OCI-LY1 (cell line): ENCODE measurements around the gene ABHD16A.

Source experiments
- H2AFZ ChIP-seq: fragments of 200-600 bp; sonication (generic), shearing (Covaris generic); 2 replicates; pipeline ENCODE4 v1.6.0; 2014; ENCODE audit warnings: antibody characterized with exemption, mild to moderate bottlenecking, low read length
- H3F3A ChIP-seq: fragments of 200-600 bp; sonication (generic), shearing (Covaris generic); 2 replicates; pipeline ENCODE4 v1.6.0; 2014; ENCODE audit warnings: mild to moderate bottlenecking, antibody characterized with exemption, low read length, moderate library complexity; ENCODE audit not compliant: insufficient read depth
- H3K27ac ChIP-seq: fragments of 200-600 bp; sonication (generic); 2 replicates; pipeline ENCODE4 v1.5.1; 2014; ENCODE audit warnings: low read length, mixed run types, mild to moderate bottlenecking, low read depth; ENCODE audit not compliant: poor library complexity, severe bottlenecking
- H3K27me3 ChIP-seq: fragments of 200-600 bp; sonication (generic); 2 replicates; pipeline ENCODE4 v1.6.0; 2014; ENCODE audit warnings: antibody characterized with exemption, mild to moderate bottlenecking, low read length, moderate library complexity; ENCODE audit not compliant: insufficient read depth
- H3K36me3 ChIP-seq: fragments of 200-600 bp; sonication (generic); 2 replicates; pipeline ENCODE4 v1.6.1; 2014; ENCODE audit warnings: mild to moderate bottlenecking, antibody characterized with exemption, low read length, moderate library complexity, mixed read lengths; ENCODE audit not compliant: insufficient read depth
- H3K4me1 ChIP-seq: fragments of 200-600 bp; sonication (generic); 2 replicates; pipeline ENCODE4 v1.5.1; 2014; ENCODE audit warnings: mild to moderate bottlenecking, low read length, moderate library complexity; ENCODE audit not compliant: insufficient read depth, severe bottlenecking
- H3K4me2 ChIP-seq: fragments of 200-600 bp; sonication (generic), shearing (Covaris generic); 2 replicates; pipeline ENCODE4 v1.6.1; 2014; ENCODE audit warnings: low read length
- H3K4me3 ChIP-seq: fragments of 200-600 bp; sonication (generic); 2 replicates; pipeline ENCODE4 v1.5.1; 2014; ENCODE audit warnings: low read length, low read depth, mild to moderate bottlenecking, mixed read lengths; ENCODE audit not compliant: poor library complexity, severe bottlenecking
- H3K79me2 ChIP-seq: fragments of 200-600 bp; shearing (Covaris generic); 2 replicates; pipeline ENCODE4 v1.6.1; 2016; ENCODE audit warnings: mixed run types, low read length, mixed read lengths; ENCODE audit not compliant: insufficient read depth
- H3K9ac ChIP-seq: fragments of 200-600 bp; sonication (generic), shearing (Covaris generic); 2 replicates; pipeline ENCODE4 v1.6.1; 2014; ENCODE audit warnings: mild to moderate bottlenecking, low read length, mixed read lengths
- H3K9me2 ChIP-seq: fragments of 200-600 bp; sonication (generic), shearing (Covaris generic); 2 replicates; pipeline ENCODE4 v1.6.1; 2014; ENCODE audit warnings: low read depth, mild to moderate bottlenecking, low read length, mixed read lengths
- H3K9me3 ChIP-seq: fragments of 200-600 bp; shearing (Covaris generic); 2 replicates; pipeline ENCODE4 v1.6.1; 2014; ENCODE audit warnings: low read length, mixed read lengths
- H4K20me1 ChIP-seq: fragments of 200-600 bp; sonication (generic), shearing (Covaris generic); 2 replicates; pipeline ENCODE4 v1.6.0; 2016; ENCODE audit warnings: mild to moderate bottlenecking, low read length; ENCODE audit not compliant: insufficient read depth
- EZH2 ChIP-seq: fragments of 200-600 bp; sonication (generic), shearing (Covaris generic); IDR thresholded peaks from 2 replicates; pipeline ENCODE4 v1.8.0; 2017; ENCODE audit warnings: borderline replicate concordance, mixed run types, mild to moderate bottlenecking, antibody characterized with exemption, low read length, moderate library complexity, mixed read lengths
- TF ChIP-seq, protein P1 (sequence below): fragments of 200-600 bp; sonication (generic), shearing (Covaris generic); IDR thresholded peaks from 2 replicates; pipeline ENCODE4 v1.5.1; 2017; ENCODE audit warnings: mild to moderate bottlenecking, antibody characterized with exemption, low read length, moderate library complexity, mixed read lengths

ABHD16A gene

DNA sequence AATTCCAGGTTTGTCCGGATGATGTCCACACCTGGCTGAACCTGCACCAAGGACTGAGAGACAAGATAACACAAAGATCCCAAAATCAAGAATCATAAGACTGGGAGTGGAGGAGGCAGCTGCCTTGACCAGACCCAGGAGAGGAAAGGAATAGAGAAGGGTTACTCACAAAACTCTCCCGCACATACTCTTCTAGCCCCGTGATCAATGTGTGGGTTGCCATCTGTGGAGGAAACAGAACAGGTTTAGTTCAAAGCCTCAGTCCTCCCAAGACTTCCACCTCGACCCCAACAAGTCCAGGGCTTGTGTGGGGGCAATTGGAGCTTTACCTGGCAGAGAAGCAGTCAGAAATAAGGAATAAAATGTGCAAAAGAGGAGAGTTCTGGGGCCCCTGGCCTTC lies 61.8 kb downstream of the ABHD16A start:
- Histone ChIP-seq H3K4me2 (no peak overlapping the region), H3K9ac (no peak overlapping the region), H3K79me2 (no peaks in the 10 kb centered on the region), H3F3A (peaks cover 4% of the 10 kb centered on the region; the same call in 1 of the 2 replicates), H3K27ac (no peak overlapping the region), H3K9me3 (no peaks in the 10 kb centered on the region), H3K36me3 (peaks cover 96% of the 10 kb centered on the region), H3K4me3 (no peak overlapping the region), H2AFZ (no peak overlapping the region), H3K27me3 (no peaks in the 10 kb centered on the region), H4K20me1 (no peaks in the 10 kb centered on the region), H3K9me2 (no peaks in the 10 kb centered on the region), H3K4me1 (no peaks in the 10 kb centered on the region)
- TF ChIP-seq, protein P1, sequence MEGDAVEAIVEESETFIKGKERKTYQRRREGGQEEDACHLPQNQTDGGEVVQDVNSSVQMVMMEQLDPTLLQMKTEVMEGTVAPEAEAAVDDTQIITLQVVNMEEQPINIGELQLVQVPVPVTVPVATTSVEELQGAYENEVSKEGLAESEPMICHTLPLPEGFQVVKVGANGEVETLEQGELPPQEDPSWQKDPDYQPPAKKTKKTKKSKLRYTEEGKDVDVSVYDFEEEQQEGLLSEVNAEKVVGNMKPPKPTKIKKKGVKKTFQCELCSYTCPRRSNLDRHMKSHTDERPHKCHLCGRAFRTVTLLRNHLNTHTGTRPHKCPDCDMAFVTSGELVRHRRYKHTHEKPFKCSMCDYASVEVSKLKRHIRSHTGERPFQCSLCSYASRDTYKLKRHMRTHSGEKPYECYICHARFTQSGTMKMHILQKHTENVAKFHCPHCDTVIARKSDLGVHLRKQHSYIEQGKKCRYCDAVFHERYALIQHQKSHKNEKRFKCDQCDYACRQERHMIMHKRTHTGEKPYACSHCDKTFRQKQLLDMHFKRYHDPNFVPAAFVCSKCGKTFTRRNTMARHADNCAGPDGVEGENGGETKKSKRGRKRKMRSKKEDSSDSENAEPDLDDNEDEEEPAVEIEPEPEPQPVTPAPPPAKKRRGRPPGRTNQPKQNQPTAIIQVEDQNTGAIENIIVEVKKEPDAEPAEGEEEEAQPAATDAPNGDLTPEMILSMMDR = no peak
- TF ChIP-seq EZH2 = no peak

DNA sequence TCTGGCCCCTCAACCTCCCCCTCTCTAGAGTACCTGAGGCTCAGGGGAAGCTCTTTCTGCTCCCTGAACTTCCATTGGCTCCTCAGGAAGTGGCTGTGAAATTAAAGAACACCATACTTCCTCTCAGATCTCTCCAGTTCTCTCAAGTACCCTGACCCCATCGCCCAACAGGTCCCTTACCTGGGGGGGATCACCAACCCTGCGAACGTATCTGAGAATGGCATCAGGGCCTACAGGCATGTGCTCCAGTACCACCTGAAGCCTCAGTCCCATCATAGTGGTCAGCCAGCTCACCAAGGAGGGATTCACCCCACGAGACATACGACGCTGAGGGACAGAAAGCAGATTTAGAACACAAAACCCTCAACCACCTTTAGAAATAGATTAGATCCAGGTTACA lies 62.5 kb downstream of the ABHD16A start:
- Histone ChIP-seq H4K20me1 (no peaks in the 10 kb centered on the region), H3K4me2 (no peak overlapping the region), H3K9me2 (no peaks in the 10 kb centered on the region), H2AFZ (no peak overlapping the region), H3K4me1 (no peaks in the 10 kb centered on the region), H3K9ac (no peak overlapping the region), H3K79me2 (no peaks in the 10 kb centered on the region), H3K36me3 (peaks cover 96% of the 10 kb centered on the region), H3K4me3 (no peak overlapping the region), H3F3A (peaks cover 4% of the 10 kb centered on the region; the same call in 1 of the 2 replicates), H3K27me3 (no peaks in the 10 kb centered on the region), H3K27ac (no peak overlapping the region), H3K9me3 (no peaks in the 10 kb centered on the region)
- TF ChIP-seq EZH2 = no peak
- TF ChIP-seq, protein P1 = no peak

DNA sequence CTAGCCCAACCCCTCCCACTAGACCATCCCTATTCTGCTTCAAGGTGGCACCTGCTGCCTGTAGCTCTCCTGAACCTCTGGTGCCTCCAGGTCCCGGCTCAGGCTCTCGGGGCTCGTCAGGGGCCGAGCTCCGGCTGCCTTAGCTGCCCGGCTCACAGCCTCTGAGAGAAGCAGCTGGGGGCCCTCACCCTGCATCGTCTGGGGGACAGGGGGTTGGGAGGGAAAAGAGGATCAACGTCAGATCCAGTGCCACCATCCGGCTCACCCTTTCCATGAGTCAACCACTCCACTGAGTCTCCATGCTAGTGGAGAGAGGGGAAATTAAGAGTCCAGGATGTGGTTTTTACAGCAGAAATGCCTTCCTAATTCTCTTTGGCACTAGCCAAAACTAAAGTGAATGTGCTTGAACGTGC lies 63.7 kb downstream of the ABHD16A start:
- H3F3A ChIP-seq = peaks cover 4% of the 10 kb centered on the region; the same call in 1 of the 2 replicates

More for the DNA sequence above, 63.7 kb downstream of the ABHD16A start:
- H3K36me3 ChIP-seq = peaks cover 96% of the 10 kb centered on the region
- H3K9me2 ChIP-seq = no peaks in the 10 kb centered on the region
- H3K27ac ChIP-seq = peak overlapping the region; percentile 6
- no peak for TF ChIP-seq EZH2
- TF ChIP-seq, protein P1 = no peak
- H3K9ac ChIP-seq = no peak overlapping the region
- no peak overlapping the region for H3K4me2 ChIP-seq
- H3K27me3 ChIP-seq = no peaks in the 10 kb centered on the region
- no peak overlapping the region for H3K4me3 ChIP-seq
- H2AFZ ChIP-seq = no peak overlapping the region
- no peaks in the 10 kb centered on the region for H3K4me1 ChIP-seq
- no peaks in the 10 kb centered on the region for H3K79me2 ChIP-seq
- H3K9me3 ChIP-seq = no peaks in the 10 kb centered on the region
- no peaks in the 10 kb centered on the region for H4K20me1 ChIP-seq
